GM12801 (cell line): ENCODE measurements around the gene PCDHB13.

Experiments
- CTCF ChIP-seq: IDR thresholded peaks from one replicate; pipeline ENCODE4 v1.5.1; 2011; ENCODE audit warnings: control low read depth; ENCODE audit not compliant: insufficient read length; ENCODE audit errors: extremely low read depth

PCDHB13 gene

GRCh38 chr5:141192110-141192725 is 21.5 kb upstream of the PCDHB13 start, which contains the start of gene PCDHB10:
TSS of gene PCDHB10 (plus strand) at chr5:141192353. CDS start at chr5:141192553, 200 bp downstream.
- TF ChIP-seq CTCF: no peak

GRCh38 chr5:141196363-141196762 is 17.4 kb upstream of the PCDHB13 start:
- TF ChIP-seq CTCF: no peak

GRCh38 chr5:141199359-141200235 is 14.1 kb upstream of the PCDHB13 start, which contains the start of gene PCDHB11:
TSS of gene PCDHB11 (plus strand) at chr5:141199627. CDS start at chr5:141199775, 148 bp downstream.
- no peak for TF ChIP-seq CTCF

- no peak for TF ChIP-seq CTCF
These were observed 5.2 kb upstream of the PCDHB13 start, which contains the start of gene PCDHB12 for GRCh38 chr5:141208478-141208877. TSS of gene PCDHB12 (plus strand) at chr5:141208719. CDS start at chr5:141208908, 189 bp downstream.

- no peak for TF ChIP-seq CTCF
These were observed 9.5 kb downstream of the PCDHB13 start, which contains the start of gene PCDHB14 for GRCh38 chr5:141223112-141223783. TSS of gene PCDHB14 (plus strand) at chr5:141223343. CDS start at chr5:141223506, 163 bp downstream.

- no peak for TF ChIP-seq CTCF
These were observed 20.5 kb downstream of the PCDHB13 start for GRCh38 chr5:141234109-141234667.
